GM23338 (cell line): Measurements from ENCODE around the gene SORL1-AS1.

Experiments
- EZH2 ChIP-seq: fragments of 200-600 bp; sonication (generic); IDR thresholded peaks from one replicate; pipeline ENCODE4 v1.8.0; 2017; ENCODE audit warnings: antibody characterized with exemption, mild to moderate bottlenecking, low read depth; ENCODE audit not compliant: unreplicated experiment
- JUNB ChIP-seq: IDR thresholded peaks from one replicate; pipeline ENCODE4 v1.6.1; 2016; ENCODE audit warnings: antibody characterized with exemption; ENCODE audit not compliant: unreplicated experiment
- POLR2AphosphoS5 ChIP-seq: IDR thresholded peaks from 2 replicates; pipeline ENCODE4 v1.6.1; 2016; ENCODE audit warnings: antibody characterized with exemption, low read depth
- STAT1 ChIP-seq: IDR thresholded peaks from one replicate; pipeline ENCODE4 v1.6.1; 2016; ENCODE audit warnings: antibody characterized with exemption; ENCODE audit not compliant: unreplicated experiment
- ZNF114 ChIP-seq: fragments of 250-450 bp; sonication (Bioruptor Pico); IDR thresholded peaks from 2 replicates; pipeline ENCODE4 v1.5.0; 2020; ENCODE audit warnings: mild to moderate bottlenecking, moderate library complexity
- TF ChIP-seq, protein P1 (sequence below), 2 experiments: fragments of 200-600 bp in 1 of 2; sonication (generic) in 1 of 2; conservative IDR thresholded peaks; 2 replicates each; pipeline versions ENCODE4 v1.5.1 to v1.6.1; 2016 to 2017; ENCODE audit warnings: antibody characterized with exemption in 2 of 2, low read depth in 2 of 2, mild to moderate bottlenecking in 2 of 2, moderate library complexity in 1 of 2
- TF ChIP-seq, protein P2 (sequence below): IDR thresholded peaks from one replicate; pipeline ENCODE4 v1.6.1; 2018; ENCODE audit warnings: antibody characterized with exemption; ENCODE audit not compliant: unreplicated experiment

DNA sequence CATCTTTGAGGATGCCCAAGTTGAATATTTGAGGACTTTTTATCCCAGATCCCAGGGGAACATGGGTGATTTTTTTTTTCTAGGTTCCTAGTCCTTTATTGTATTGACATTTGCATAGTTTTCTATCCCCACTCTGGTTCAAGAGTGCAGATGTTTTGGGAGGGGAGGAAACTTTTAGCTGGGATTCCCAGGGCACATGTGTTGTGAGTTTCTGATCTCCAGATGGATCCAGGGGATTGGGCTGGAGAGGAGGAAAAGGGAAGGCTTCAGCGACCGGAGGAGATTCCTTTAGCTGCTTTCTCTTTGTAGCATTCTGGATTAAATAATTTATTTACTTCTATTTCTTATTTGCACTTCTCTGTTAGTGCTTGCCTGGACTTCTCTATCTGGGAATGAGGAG is 14.7 kb upstream of the SORL1-AS1 start:
- TF ChIP-seq, protein P1, sequence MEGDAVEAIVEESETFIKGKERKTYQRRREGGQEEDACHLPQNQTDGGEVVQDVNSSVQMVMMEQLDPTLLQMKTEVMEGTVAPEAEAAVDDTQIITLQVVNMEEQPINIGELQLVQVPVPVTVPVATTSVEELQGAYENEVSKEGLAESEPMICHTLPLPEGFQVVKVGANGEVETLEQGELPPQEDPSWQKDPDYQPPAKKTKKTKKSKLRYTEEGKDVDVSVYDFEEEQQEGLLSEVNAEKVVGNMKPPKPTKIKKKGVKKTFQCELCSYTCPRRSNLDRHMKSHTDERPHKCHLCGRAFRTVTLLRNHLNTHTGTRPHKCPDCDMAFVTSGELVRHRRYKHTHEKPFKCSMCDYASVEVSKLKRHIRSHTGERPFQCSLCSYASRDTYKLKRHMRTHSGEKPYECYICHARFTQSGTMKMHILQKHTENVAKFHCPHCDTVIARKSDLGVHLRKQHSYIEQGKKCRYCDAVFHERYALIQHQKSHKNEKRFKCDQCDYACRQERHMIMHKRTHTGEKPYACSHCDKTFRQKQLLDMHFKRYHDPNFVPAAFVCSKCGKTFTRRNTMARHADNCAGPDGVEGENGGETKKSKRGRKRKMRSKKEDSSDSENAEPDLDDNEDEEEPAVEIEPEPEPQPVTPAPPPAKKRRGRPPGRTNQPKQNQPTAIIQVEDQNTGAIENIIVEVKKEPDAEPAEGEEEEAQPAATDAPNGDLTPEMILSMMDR (conservative IDR thresholded peaks at IDR 0.05; ENCODE audit: low read depth in 2 of 2) = no peak
- TF ChIP-seq ZNF114 (CRISPR knock-in tag) (no peak), STAT1 (no peak), POLR2AphosphoS5 (no peak), JUNB (no peak), EZH2 (no peak)
- TF ChIP-seq, protein P2, sequence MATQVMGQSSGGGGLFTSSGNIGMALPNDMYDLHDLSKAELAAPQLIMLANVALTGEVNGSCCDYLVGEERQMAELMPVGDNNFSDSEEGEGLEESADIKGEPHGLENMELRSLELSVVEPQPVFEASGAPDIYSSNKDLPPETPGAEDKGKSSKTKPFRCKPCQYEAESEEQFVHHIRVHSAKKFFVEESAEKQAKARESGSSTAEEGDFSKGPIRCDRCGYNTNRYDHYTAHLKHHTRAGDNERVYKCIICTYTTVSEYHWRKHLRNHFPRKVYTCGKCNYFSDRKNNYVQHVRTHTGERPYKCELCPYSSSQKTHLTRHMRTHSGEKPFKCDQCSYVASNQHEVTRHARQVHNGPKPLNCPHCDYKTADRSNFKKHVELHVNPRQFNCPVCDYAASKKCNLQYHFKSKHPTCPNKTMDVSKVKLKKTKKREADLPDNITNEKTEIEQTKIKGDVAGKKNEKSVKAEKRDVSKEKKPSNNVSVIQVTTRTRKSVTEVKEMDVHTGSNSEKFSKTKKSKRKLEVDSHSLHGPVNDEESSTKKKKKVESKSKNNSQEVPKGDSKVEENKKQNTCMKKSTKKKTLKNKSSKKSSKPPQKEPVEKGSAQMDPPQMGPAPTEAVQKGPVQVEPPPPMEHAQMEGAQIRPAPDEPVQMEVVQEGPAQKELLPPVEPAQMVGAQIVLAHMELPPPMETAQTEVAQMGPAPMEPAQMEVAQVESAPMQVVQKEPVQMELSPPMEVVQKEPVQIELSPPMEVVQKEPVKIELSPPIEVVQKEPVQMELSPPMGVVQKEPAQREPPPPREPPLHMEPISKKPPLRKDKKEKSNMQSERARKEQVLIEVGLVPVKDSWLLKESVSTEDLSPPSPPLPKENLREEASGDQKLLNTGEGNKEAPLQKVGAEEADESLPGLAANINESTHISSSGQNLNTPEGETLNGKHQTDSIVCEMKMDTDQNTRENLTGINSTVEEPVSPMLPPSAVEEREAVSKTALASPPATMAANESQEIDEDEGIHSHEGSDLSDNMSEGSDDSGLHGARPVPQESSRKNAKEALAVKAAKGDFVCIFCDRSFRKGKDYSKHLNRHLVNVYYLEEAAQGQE = no peak
